ENCODE measurements around the gene EBF3.

The EBF3 gene

DNA sequence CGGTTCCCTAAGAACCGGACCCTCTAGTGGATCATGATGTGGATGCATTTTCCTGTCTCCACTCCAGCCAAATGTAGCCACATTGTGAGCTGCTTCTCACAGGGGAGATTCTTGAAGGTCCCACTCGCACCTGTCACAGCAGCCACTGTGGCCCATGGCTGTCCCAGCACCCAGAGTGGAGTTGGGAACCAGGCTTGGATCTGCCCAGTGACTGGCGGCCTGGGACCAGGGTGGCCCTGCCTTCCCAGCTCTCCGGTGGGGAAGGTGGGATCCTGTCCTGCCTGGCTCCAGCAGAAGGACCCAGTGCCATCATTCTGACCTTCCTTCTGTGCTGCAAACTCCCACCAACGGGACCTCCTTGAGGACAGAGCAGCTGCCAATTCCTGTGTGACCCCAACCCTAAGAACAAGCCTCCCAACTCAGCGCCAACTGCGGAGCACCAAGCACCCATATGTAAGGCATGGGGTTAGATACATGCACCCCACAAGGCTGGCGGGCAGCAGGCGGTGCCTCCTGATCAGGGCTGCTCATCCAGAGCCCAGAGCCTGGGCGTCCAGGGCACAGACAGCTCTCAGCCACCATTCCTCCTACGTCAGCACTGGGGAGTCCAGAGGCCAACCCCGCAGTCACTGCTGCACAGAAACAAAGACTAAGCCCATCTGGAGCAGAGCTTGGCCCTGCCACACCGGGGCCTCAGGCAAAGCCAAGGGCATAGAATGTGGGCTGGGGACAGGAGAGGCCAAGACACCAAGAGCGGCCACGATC, 28.8 kb downstream of the EBF3 start:
- Histone ChIP-seq H3K27ac (ENCODE audit: poor library complexity, severe bottlenecking) (no peak overlapping the region), H3K27me3 (ENCODE audit: insufficient read depth, poor library complexity, severe bottlenecking) (no peaks in the 10 kb centered on the region), H3K4me3 (ENCODE audit: severe bottlenecking) (no peak overlapping the region), H3K9me3 (ENCODE audit: severe bottlenecking) (no peaks in the 10 kb centered on the region), H3K4me1 (ENCODE audit: insufficient read depth, poor library complexity, severe bottlenecking) (no peaks in the 10 kb centered on the region), H3K36me3 (ENCODE audit: low read depth) (no peaks in the 10 kb centered on the region)
- TF ChIP-seq, protein P1, sequence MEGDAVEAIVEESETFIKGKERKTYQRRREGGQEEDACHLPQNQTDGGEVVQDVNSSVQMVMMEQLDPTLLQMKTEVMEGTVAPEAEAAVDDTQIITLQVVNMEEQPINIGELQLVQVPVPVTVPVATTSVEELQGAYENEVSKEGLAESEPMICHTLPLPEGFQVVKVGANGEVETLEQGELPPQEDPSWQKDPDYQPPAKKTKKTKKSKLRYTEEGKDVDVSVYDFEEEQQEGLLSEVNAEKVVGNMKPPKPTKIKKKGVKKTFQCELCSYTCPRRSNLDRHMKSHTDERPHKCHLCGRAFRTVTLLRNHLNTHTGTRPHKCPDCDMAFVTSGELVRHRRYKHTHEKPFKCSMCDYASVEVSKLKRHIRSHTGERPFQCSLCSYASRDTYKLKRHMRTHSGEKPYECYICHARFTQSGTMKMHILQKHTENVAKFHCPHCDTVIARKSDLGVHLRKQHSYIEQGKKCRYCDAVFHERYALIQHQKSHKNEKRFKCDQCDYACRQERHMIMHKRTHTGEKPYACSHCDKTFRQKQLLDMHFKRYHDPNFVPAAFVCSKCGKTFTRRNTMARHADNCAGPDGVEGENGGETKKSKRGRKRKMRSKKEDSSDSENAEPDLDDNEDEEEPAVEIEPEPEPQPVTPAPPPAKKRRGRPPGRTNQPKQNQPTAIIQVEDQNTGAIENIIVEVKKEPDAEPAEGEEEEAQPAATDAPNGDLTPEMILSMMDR (IDR thresholded peaks at IDR 0.05; ENCODE audit: poor library complexity, severe bottlenecking) = no peak
- DNase-seq (ENCODE audit: low spot score) (no peak), ATAC-seq (ENCODE audit: low read depth) (no peak)

DNA sequence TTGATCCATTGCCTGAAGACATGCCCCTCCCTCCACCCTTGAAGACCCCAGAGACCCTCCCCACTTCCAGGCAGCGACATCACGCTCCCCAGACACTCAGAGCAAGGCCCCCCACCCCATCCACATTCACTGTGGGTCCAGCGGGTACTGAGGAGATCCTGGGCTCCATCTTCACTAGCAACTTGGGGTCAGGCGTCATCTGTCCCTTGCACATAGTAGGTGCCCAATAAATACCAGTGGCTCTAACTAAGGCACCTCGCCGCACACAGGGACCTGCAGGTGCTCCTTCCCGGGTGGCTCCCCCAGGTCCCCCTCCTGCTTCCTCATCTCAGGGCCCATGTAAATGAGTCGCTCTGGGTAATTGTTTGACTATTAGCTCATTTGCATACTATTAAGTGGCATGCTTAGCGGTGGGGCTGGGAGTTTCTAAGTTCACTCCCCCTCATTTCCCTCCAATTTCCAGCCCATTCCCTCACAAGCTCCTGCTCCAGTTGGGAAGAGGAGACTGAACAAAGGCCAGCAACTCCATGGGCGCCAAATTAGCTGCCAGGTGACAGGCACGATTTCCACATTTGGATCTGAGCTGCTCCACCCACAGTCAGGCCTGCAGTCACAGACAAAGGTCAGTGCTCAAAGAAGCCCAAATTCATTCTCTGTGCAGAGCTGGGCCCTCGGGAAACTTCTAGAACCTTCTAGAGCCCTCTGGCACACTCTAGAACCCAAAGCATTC, 29.7 kb downstream of the EBF3 start:
- Histone ChIP-seq H3K36me3 (ENCODE audit: low read depth) (no peaks in the 10 kb centered on the region), H3K27me3 (ENCODE audit: insufficient read depth, poor library complexity, severe bottlenecking) (no peaks in the 10 kb centered on the region), H3K4me3 (ENCODE audit: severe bottlenecking) (no peak overlapping the region), H3K9me3 (ENCODE audit: severe bottlenecking) (no peaks in the 10 kb centered on the region), H3K4me1 (ENCODE audit: insufficient read depth, poor library complexity, severe bottlenecking) (no peaks in the 10 kb centered on the region), H3K27ac (ENCODE audit: poor library complexity, severe bottlenecking) (no peak overlapping the region)
- TF ChIP-seq, protein P1 (IDR thresholded peaks at IDR 0.05; ENCODE audit: poor library complexity, severe bottlenecking) = no peak
- DNase-seq (ENCODE audit: low spot score) = no peak
- no peak for ATAC-seq (ENCODE audit: low read depth)

DNA sequence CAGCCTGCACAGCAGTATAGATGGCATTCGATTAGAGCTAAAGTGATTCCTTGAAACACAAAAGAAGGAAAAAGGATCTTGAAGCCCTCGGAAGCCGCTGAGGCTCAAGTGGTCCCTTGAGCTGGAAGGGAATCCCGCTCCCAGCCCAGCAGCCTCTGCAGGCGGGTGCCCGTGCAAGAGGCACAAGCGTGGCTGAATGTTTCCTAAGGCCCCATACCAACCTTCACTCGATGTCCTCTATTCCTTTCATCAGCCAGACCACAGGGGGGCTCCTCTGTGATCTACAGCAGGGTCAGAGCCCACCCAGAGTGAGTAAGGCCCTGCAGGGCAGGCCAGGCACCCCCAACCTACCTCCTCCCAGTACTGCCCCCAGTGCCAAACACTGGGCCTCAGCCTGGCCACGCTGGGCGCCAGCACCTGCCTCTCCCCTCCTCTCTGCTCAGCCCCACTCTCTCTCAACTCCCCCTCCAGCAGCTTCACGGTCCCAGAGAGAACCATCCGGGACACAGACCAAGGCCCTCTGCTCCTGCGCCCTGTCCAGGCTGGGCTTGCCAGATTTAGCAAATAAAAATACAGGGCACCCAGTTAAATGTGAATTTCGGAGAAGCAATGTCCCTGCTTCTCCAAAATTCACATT, 30.5 kb downstream of the EBF3 start:
- Histone ChIP-seq H3K4me1 (ENCODE audit: insufficient read depth, poor library complexity, severe bottlenecking) (no peaks in the 10 kb centered on the region), H3K27me3 (ENCODE audit: insufficient read depth, poor library complexity, severe bottlenecking) (no peaks in the 10 kb centered on the region)
- ATAC-seq (ENCODE audit: low read depth) = no peak

DNA sequence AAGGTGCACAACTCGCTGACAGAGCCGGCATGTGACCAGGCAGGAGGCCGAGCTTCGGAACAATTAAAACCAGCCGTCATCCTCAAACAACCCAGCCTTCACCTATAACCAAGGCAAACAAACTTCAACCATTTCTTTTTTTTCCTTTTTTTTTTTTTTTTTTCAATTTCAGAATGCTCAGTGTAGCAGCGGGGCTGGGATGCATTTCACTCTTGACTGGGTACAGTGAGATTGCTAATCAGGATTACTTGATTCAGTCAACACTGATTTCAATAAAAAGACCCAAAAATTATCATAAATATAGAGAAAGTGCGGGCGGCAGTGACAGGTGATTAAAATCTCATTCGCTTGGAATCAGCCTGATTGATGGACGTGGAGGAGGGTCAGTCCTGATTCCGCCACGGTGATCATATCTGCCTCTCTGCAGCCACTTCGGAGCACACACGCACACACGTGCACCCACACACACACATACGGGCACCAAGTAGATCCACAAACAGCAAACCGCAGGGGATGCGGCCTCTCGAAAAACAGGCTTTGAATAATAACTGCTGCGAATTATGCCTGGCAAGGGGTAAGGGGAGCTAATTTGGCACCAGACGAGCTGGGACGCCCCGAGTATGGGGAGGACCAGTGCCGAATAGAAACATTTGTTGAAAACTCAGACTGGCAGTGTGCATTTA, 31.2 kb downstream of the EBF3 start:
- H3K36me3 ChIP-seq (ENCODE audit: low read depth) = no peaks in the 10 kb centered on the region
- no peaks in the 10 kb centered on the region for H3K27me3 ChIP-seq (ENCODE audit: insufficient read depth, poor library complexity, severe bottlenecking)
- no peak overlapping the region for H3K27ac ChIP-seq (ENCODE audit: poor library complexity, severe bottlenecking)
- H3K9me3 ChIP-seq (ENCODE audit: severe bottlenecking) = no peaks in the 10 kb centered on the region
- ATAC-seq (ENCODE audit: low read depth) = no peak
- H3K4me1 ChIP-seq (ENCODE audit: insufficient read depth, poor library complexity, severe bottlenecking) = no peaks in the 10 kb centered on the region
- no peak overlapping the region for H3K4me3 ChIP-seq (ENCODE audit: severe bottlenecking)
- TF ChIP-seq, protein P1 (IDR thresholded peaks at IDR 0.05; ENCODE audit: poor library complexity, severe bottlenecking) = no peak
- DNase-seq (ENCODE audit: low spot score) = no peak

More for the DNA sequence above, 30.5 kb downstream of the EBF3 start:
- no peak overlapping the region for H3K27ac ChIP-seq (ENCODE audit: poor library complexity, severe bottlenecking)
- no peaks in the 10 kb centered on the region for H3K36me3 ChIP-seq (ENCODE audit: low read depth)
- H3K4me3 ChIP-seq (ENCODE audit: severe bottlenecking) = no peak overlapping the region
- no peaks in the 10 kb centered on the region for H3K9me3 ChIP-seq (ENCODE audit: severe bottlenecking)
- TF ChIP-seq, protein P1 (IDR thresholded peaks at IDR 0.05; ENCODE audit: poor library complexity, severe bottlenecking) = no peak
- no peak for DNase-seq (ENCODE audit: low spot score)

Data from RWPE2 (cell line).